Activated CD8-positive, alpha-beta T cell treated with anti-CD3 and anti-CD28 coated beads for 36 hours (primary cell): ENCODE data around the gene KLK6. TPM values are rescaled to one million over a fixed set of nuclear protein-coding genes. Genes with fewer than 3 reads are reported as not detected.
A peak's percentile ranks its signal among the peaks of the same experiment; 100 is the strongest.
"Not testable (repeated sequence)": the region's sequence is repeated elsewhere in the genome, so short reads cannot be mapped to it uniquely, and the experiment has no call there.

Source experiments
- ATAC-seq: fragments of 200-7000 bp; cut with Tn5 transposase; one replicate; pipeline ENCODE4 v1.10.0; 2021; ENCODE audit warnings: mild to moderate bottlenecking, moderate library complexity
- CTCF ChIA-PET: fragments of 350-600 bp; sonication (Branson Sonifier 250); formaldehyde crosslinking; loops from one replicate; lab custom pipeline; 2021; ENCODE audit warnings: antibody characterized with exemption; lab: Charles Lee
- POLR2A ChIA-PET: fragments of 350-600 bp; sonication (Branson Sonifier 250); formaldehyde crosslinking; loops from one replicate; lab custom pipeline; 2021; ENCODE audit warnings: antibody characterized with exemption; lab: Charles Lee
- DNase-seq: peaks from one replicate; pipeline ENCODE4 v3.0.0-alpha.2; 2020
- H3K27ac Mint-ChIP-seq: one replicate; pipeline ENCODE4 v1.8.0; 2021; ENCODE audit warnings: mild to moderate bottlenecking, mixed read lengths
- H3K27me3 Mint-ChIP-seq: one replicate; pipeline ENCODE4 v1.8.0; 2021; ENCODE audit warnings: mixed read lengths
- H3K36me3 Mint-ChIP-seq: one replicate; pipeline ENCODE4 v1.8.0; 2021; ENCODE audit warnings: low read depth, mixed read lengths
- H3K4me1 Mint-ChIP-seq: one replicate; pipeline ENCODE4 v1.8.0; 2021; ENCODE audit warnings: low read depth, mixed read lengths
- H3K4me3 Mint-ChIP-seq: one replicate; pipeline ENCODE4 v1.8.0; 2021; ENCODE audit warnings: mild to moderate bottlenecking, moderate library complexity, mixed read lengths
- H3K9me3 Mint-ChIP-seq: one replicate; pipeline ENCODE4 v1.8.0; 2021; ENCODE audit warnings: mixed read lengths
- CTCF ChIP-seq: fragments of 200-600 bp; IDR thresholded peaks from one replicate; pipeline ENCODE4 v1.8.0; 2022; ENCODE audit warnings: antibody characterized with exemption, mild to moderate bottlenecking
- intact Hi-C: fragments of 100-400 bp; cut with micrococcal nuclease; formaldehyde crosslinking; loops from one replicate; pipeline ENCODE4 v1.10.0; 2022
- total RNA-seq, 2 experiments: library from RNA; stranded (reverse); gene quantifications; one replicate each; pipeline ENCODE4 v1.2.3, GENCODE V29; 2021

Gene KLK6
- total RNA-seq, 2 experiments from 2014 or later: not detected

GRCh38 chr19:50994129-50994528 lies 24.7 kb upstream of the KLK6 start:
- Mint-ChIP-seq H3K9me3 (no peaks in the 10 kb centered on the region), H3K4me3 (no peak overlapping the region), H3K4me1 (no peaks in the 10 kb centered on the region), H3K36me3 (no peaks in the 10 kb centered on the region), H3K27ac (no peak overlapping the region), H3K27me3 (peaks cover 27% of the 10 kb centered on the region)
- ChIA-PET CTCF (interaction anchor here (0.6 kb wide), 1 partner anchor 27 kb away, joined by 3 read pairs; no protein-coding TSS in a partner anchor), POLR2A (no interaction called here)
- peak; percentile 27 for DNase-seq
- intact Hi-C loops: no loop called here
- ATAC-seq: peak; percentile 34
- TF ChIP-seq CTCF: no peak

- DNase-seq (no peak), ATAC-seq (no peak)
- no peak overlapping the region for H3K4me3 Mint-ChIP-seq
- H3K27ac Mint-ChIP-seq: no peak overlapping the region
- no peak for TF ChIP-seq CTCF
- intact Hi-C loops: no loop called here
- CTCF ChIA-PET: interaction anchor here (1.0 to 1.7 kb wide), 3 partner anchors 24 to 71 kb away, joined by 3 to 4 read pairs (median 3); no protein-coding TSS in a partner anchor
- POLR2A ChIA-PET: no interaction called here
- peaks cover 30% of the 10 kb centered on the region for H3K27me3 Mint-ChIP-seq
- no peaks in the 10 kb centered on the region for H3K4me1 Mint-ChIP-seq
- H3K9me3 Mint-ChIP-seq: no peaks in the 10 kb centered on the region
- H3K36me3 Mint-ChIP-seq: no peaks in the 10 kb centered on the region
Measured at GRCh38 chr19:50992666-50993035, 23.3 kb upstream of the KLK6 start.

GRCh38 chr19:50984416-50984815 lies 15.0 kb upstream of the KLK6 start:
- H3K27ac Mint-ChIP-seq, H3K9me3 Mint-ChIP-seq, H3K4me1 Mint-ChIP-seq, H3K4me3 Mint-ChIP-seq, ATAC-seq, H3K36me3 Mint-ChIP-seq, POLR2A ChIA-PET, DNase-seq, CTCF ChIA-PET, intact Hi-C loops: not testable (repeated sequence)
- peaks cover 36% of the 10 kb centered on the region for H3K27me3 Mint-ChIP-seq

- H3K9me3 Mint-ChIP-seq: no peaks in the 10 kb centered on the region
- peaks cover 34% of the 10 kb centered on the region for H3K27me3 Mint-ChIP-seq
- H3K27ac Mint-ChIP-seq: no peak within 1 kb of the TSS
- CTCF ChIA-PET: no interaction called here
- no peak for ATAC-seq
- no peaks in the 10 kb centered on the region for H3K4me1 Mint-ChIP-seq
- peak; percentile 8 for DNase-seq
- H3K36me3 Mint-ChIP-seq: no peaks in the 10 kb centered on the region
- no peak for TF ChIP-seq CTCF
- POLR2A ChIA-PET: no interaction called here
- no peak within 1 kb of the TSS for H3K4me3 Mint-ChIP-seq
- intact Hi-C loops: no loop called here
Measured at GRCh38 chr19:50983625-50984292, 14.4 kb upstream of the KLK6 start, which contains the start of gene KLK7. TSS of gene KLK7 (minus strand) at chr19:50983917. CDS start at chr19:50982399, 1,518 bp downstream.

GRCh38 chr19:50982186-50982585 lies 12.8 kb upstream of the KLK6 start:
- Mint-ChIP-seq H3K27ac (no peak overlapping the region), H3K4me1 (no peaks in the 10 kb centered on the region), H3K9me3 (no peaks in the 10 kb centered on the region), H3K4me3 (no peak overlapping the region), H3K27me3 (peaks cover 34% of the 10 kb centered on the region), H3K36me3 (no peaks in the 10 kb centered on the region)
- ATAC-seq (no peak), DNase-seq (no peak)
- no peak for TF ChIP-seq CTCF
- ChIA-PET CTCF (no interaction called here), POLR2A (no interaction called here)
- intact Hi-C loops: no loop called here
